Measurements from ENCODE around the gene NAXE.

The NAXE gene

GRCh38 chr1:156565519-156565918, 26.1 kb upstream of the NAXE start:
- Histone ChIP-seq H3K79me2 (ENCODE audit: control insufficient read depth, low read length) (peaks cover 1% of the 10 kb centered on the region), H3K27me3 (ENCODE audit: control insufficient read depth, low read length) (no peaks in the 10 kb centered on the region), H4K20me1 (ENCODE audit: control insufficient read depth, insufficient read depth, low read depth, low read length) (no peaks in the 10 kb centered on the region), H3K4me3 (ENCODE audit: low read length) (no peak overlapping the region), H3K36me3 (ENCODE audit: control insufficient read depth, low read length) (peaks cover 38% of the 10 kb centered on the region), H3K4me2 (ENCODE audit: low read length) (no peak overlapping the region), H3K9me2 (replicated peaks; ENCODE audit: control insufficient read depth, low read length) (no peaks in the 10 kb centered on the region), H3K4me1 (ENCODE audit: control insufficient read depth, low read length) (no peaks in the 10 kb centered on the region), H3F3A (ENCODE audit: control insufficient read depth, insufficient read depth) (no peaks in the 10 kb centered on the region), H3K9me3 (ENCODE audit: control insufficient read depth, insufficient read depth, low read length) (no peaks in the 10 kb centered on the region), H3K27ac (ENCODE audit: low read depth, low read length) (no peak overlapping the region)
- no peak for TF ChIP-seq EZH2phosphoT487 (IDR thresholded peaks at IDR 0.05; ENCODE audit: borderline replicate concordance, low read length)
- no peak for TF ChIP-seq CTCF (IDR thresholded peaks at IDR 0.05; ENCODE audit: low read depth, low read length, poor library complexity, severe bottlenecking)

GRCh38 chr1:156566436-156566835, 25.1 kb upstream of the NAXE start:
- H3K79me2 ChIP-seq (ENCODE audit: control insufficient read depth, low read length): peaks cover 10% of the 10 kb centered on the region
- no peaks in the 10 kb centered on the region for H4K20me1 ChIP-seq (ENCODE audit: control insufficient read depth, insufficient read depth, low read depth, low read length)
- no peak overlapping the region for H3K27ac ChIP-seq (ENCODE audit: low read depth, low read length)
- no peak for TF ChIP-seq EZH2phosphoT487 (IDR thresholded peaks at IDR 0.05; ENCODE audit: borderline replicate concordance, low read length)
- no peak for TF ChIP-seq CTCF (IDR thresholded peaks at IDR 0.05; ENCODE audit: low read depth, low read length, poor library complexity, severe bottlenecking)
- H3K4me1 ChIP-seq (ENCODE audit: control insufficient read depth, low read length): peaks cover 7% of the 10 kb centered on the region
- H3K9me2 ChIP-seq (replicated peaks; ENCODE audit: control insufficient read depth, low read length): no peaks in the 10 kb centered on the region
- H3K9me3 ChIP-seq (ENCODE audit: control insufficient read depth, insufficient read depth, low read length): no peaks in the 10 kb centered on the region
- H3K4me2 ChIP-seq (ENCODE audit: low read length): no peak overlapping the region
- peaks cover 31% of the 10 kb centered on the region for H3K36me3 ChIP-seq (ENCODE audit: control insufficient read depth, low read length)
- H3F3A ChIP-seq (ENCODE audit: control insufficient read depth, insufficient read depth): no peaks in the 10 kb centered on the region
- no peaks in the 10 kb centered on the region for H3K27me3 ChIP-seq (ENCODE audit: control insufficient read depth, low read length)
- H3K4me3 ChIP-seq (ENCODE audit: low read length): no peak overlapping the region

GRCh38 chr1:156571261-156571852, 20.2 kb upstream of the NAXE start:
- Histone ChIP-seq H3K27ac (ENCODE audit: low read depth, low read length) (no peak overlapping the region), H3K4me2 (ENCODE audit: low read length) (peak overlapping the region; percentile 93)

More at GRCh38 chr1:156571261-156571852, 20.2 kb upstream of the NAXE start:
- Histone ChIP-seq H3K36me3 (ENCODE audit: control insufficient read depth, low read length) (peaks cover 10% of the 10 kb centered on the region; the same call in 1 of the 2 replicates), H3K9me2 (replicated peaks; ENCODE audit: control insufficient read depth, low read length) (no peaks in the 10 kb centered on the region), H4K20me1 (ENCODE audit: control insufficient read depth, insufficient read depth, low read depth, low read length) (no peaks in the 10 kb centered on the region), H3K4me1 (ENCODE audit: control insufficient read depth, low read length) (peaks cover 17% of the 10 kb centered on the region), H3K27me3 (ENCODE audit: control insufficient read depth, low read length) (0 out of 2 replicates have a peak, but pooled peaks cover 2% of the 10 kb centered on the region), H3K79me2 (ENCODE audit: control insufficient read depth, low read length) (peaks cover 18% of the 10 kb centered on the region), H3K4me3 (ENCODE audit: low read length) (peak overlapping the region; percentile 76), H3F3A (ENCODE audit: control insufficient read depth, insufficient read depth) (no peaks in the 10 kb centered on the region), H3K9me3 (ENCODE audit: control insufficient read depth, insufficient read depth, low read length) (no peaks in the 10 kb centered on the region)
- TF ChIP-seq CTCF (IDR thresholded peaks at IDR 0.05; ENCODE audit: low read depth, low read length, poor library complexity, severe bottlenecking): no peak
- TF ChIP-seq EZH2phosphoT487 (IDR thresholded peaks at IDR 0.05; ENCODE audit: borderline replicate concordance, low read length): no peak

All from DOHH2 (cell line).